GM12878 (cell line): ENCODE results near the gene ALB. TPM values are rescaled to one million over a fixed set of nuclear protein-coding genes. Genes with fewer than 3 reads are reported as not detected.

ENCODE experiments used
- ATAC-seq: fragments of 200-7000 bp; cut with Tn5 transposase; 3 replicates; pipeline ENCODE4 v1.9.1; 2020; ENCODE audit warnings: mild to moderate bottlenecking, moderate library complexity
- BruUV-seq: library from RNA; stranded (reverse); fragments of 400-500 nt; replicated peaks from 2 replicates; lab custom pipeline; 2021; lab: Mats Ljungman, UMichigan
- CTCF ChIA-PET: fragments of 300-600 bp; sonication (Branson Sonifier 250); formaldehyde crosslinking; extraction: SDS; loops from one replicate; lab custom pipeline; 2021; ENCODE audit warnings: inconsistent platforms; lab: Yijun Ruan, JAX
- POLR2A ChIA-PET: fragments of 350-600 bp; formaldehyde crosslinking; extraction: SDS; loops from one replicate; lab custom pipeline; 2021; ENCODE audit warnings: inconsistent platforms; lab: Charles Lee
- RAD21 ChIA-PET: fragments of 300-600 bp; sonication (Branson Sonifier 250); formaldehyde crosslinking; loops from one replicate; lab custom pipeline; 2023; ENCODE audit warnings: antibody characterized with exemption; ENCODE audit not compliant: unreplicated experiment; lab: Charles Lee
- SMC1A ChIA-PET: fragments of 300-600 bp; sonication (Branson Sonifier 250); formaldehyde crosslinking; loops from one replicate; lab custom pipeline; 2023; ENCODE audit not compliant: unreplicated experiment, uncharacterized antibody; lab: Charles Lee
- DNase-seq: peaks from one replicate; pipeline ENCODE4 v3.0.0-alpha.2; 2011; ENCODE audit warnings: low read depth, low spot score
- FAIRE-seq: peaks from 3 replicates; lab custom pipeline; 2011; peaks lifted over from hg19 to GRCh38; lab: Jason Lieb, UNC
- H2AFZ ChIP-seq: 2 replicates; pipeline ENCODE4 v1.6.0; 2011; ENCODE audit warnings: low read depth, low read length, control low read depth; ENCODE audit not compliant: control insufficient read depth
- H3K27ac ChIP-seq: 2 replicates; pipeline ENCODE4 v1.5.1; 2011; ENCODE audit warnings: control low read depth; ENCODE audit not compliant: control insufficient read depth, insufficient read depth
- H3K27me3 ChIP-seq, 2 experiments: replicated peaks in 1 of 2; 2 replicates each; pipeline versions ENCODE4 v1.6.0 to v1.6.1; 2011; ENCODE audit warnings: low read length in 1 of 2; ENCODE audit not compliant: control insufficient read depth in 2 of 2, insufficient read depth in 2 of 2
- H3K36me3 ChIP-seq, 2 experiments: 2 replicates each; pipeline ENCODE4 v1.5.1; 2011; ENCODE audit warnings: low read length in 1 of 2; ENCODE audit not compliant: control insufficient read depth in 2 of 2, insufficient read depth in 2 of 2
- H3K4me1 ChIP-seq: 2 replicates; pipeline ENCODE4 v1.6.1; 2011; ENCODE audit warnings: mild to moderate bottlenecking, low read length, moderate library complexity, mixed read lengths; ENCODE audit not compliant: control insufficient read depth, insufficient read depth
- H3K4me2 ChIP-seq: 2 replicates; pipeline ENCODE4 v1.6.0; 2011; ENCODE audit warnings: control low read depth; ENCODE audit not compliant: control insufficient read depth, insufficient read depth
- H3K4me3 ChIP-seq: fragments of 200-600 bp; sonication (generic); 2 replicates; pipeline ENCODE4 v1.5.1; 2016
- H3K79me2 ChIP-seq: 2 replicates; pipeline ENCODE4 v1.6.0; 2011; ENCODE audit warnings: low read length; ENCODE audit not compliant: control insufficient read depth, insufficient read depth
- H3K9ac ChIP-seq: 2 replicates; pipeline ENCODE4 v1.8.0; 2011; ENCODE audit warnings: low read length, control low read depth, mixed read lengths; ENCODE audit not compliant: control insufficient read depth, insufficient read depth
- H3K9me3 ChIP-seq: replicated peaks from 3 replicates; pipeline ENCODE4 v1.5.1; 2011; ENCODE audit warnings: mild to moderate bottlenecking, low read length; ENCODE audit not compliant: control insufficient read depth, insufficient read depth
- H4K20me1 ChIP-seq: 2 replicates; pipeline ENCODE4 v1.6.0; 2011; ENCODE audit not compliant: control insufficient read depth, insufficient read depth
- ATF2 ChIP-seq: IDR thresholded peaks from 2 replicates; pipeline ENCODE4 v1.6.1; 2012; ENCODE audit warnings: low read length, inconsistent platforms
- BCLAF1 ChIP-seq: fragments of 450-650 bp; IDR thresholded peaks from 2 replicates; pipeline ENCODE4 v1.6.1; 2017; ENCODE audit warnings: antibody characterized with exemption, mild to moderate bottlenecking, moderate library complexity
- DPF2 ChIP-seq: fragments of 450-650 bp; IDR thresholded peaks from 2 replicates; pipeline ENCODE4 v1.6.1; 2017; ENCODE audit warnings: mild to moderate bottlenecking
- GABPA ChIP-seq: IDR thresholded peaks from 2 replicates; pipeline ENCODE4 v1.6.1; 2014; ENCODE audit warnings: antibody characterized with exemption, low read depth, mild to moderate bottlenecking, inconsistent platforms
- HSF1 ChIP-seq: fragments of 150-350 bp; IDR thresholded peaks from 2 replicates; pipeline ENCODE4 v1.6.1; 2014; ENCODE audit warnings: mild to moderate bottlenecking, low read depth, low read length
- RUNX3 ChIP-seq: IDR thresholded peaks from 2 replicates; pipeline ENCODE4 v1.6.1; 2012; ENCODE audit warnings: low read length, inconsistent platforms
- TCF7 ChIP-seq: IDR thresholded peaks from 2 replicates; pipeline ENCODE4 v1.6.1; 2014; ENCODE audit warnings: antibody characterized with exemption, borderline replicate concordance
- WRNIP1 ChIP-seq: IDR thresholded peaks from 2 replicates; pipeline ENCODE4 v1.6.1; 2011; ENCODE audit warnings: low read depth, low read length, improper control_type of control experiment, borderline replicate concordance
- ZBTB4 ChIP-seq: fragments of 450-650 bp; formaldehyde crosslinking; IDR thresholded peaks from 2 replicates; pipeline ENCODE4 v1.4.0; 2022; ENCODE audit warnings: mild to moderate bottlenecking, moderate library complexity
- WGBS: methylation state at CpG from one replicate; pipeline ENCODE4 v1.1.6; 2016; ENCODE audit warnings: low lambda C conversion rate; ENCODE audit not compliant: insufficient replicate concordance, insufficient coverage; ENCODE audit errors: missing lambda C conversion rate; 5-methylcytosine and 5-hydroxymethylcytosine counted together
- in situ Hi-C: fragments of 300-500 bp; cut with MboI; formaldehyde crosslinking; loops from 9 replicates; pipeline ENCODE4 v1.14.3; 2018; ENCODE audit warnings: mixed read lengths
- intact Hi-C: fragments of 100-400 bp; cut with micrococcal nuclease; formaldehyde crosslinking; loops from one replicate; pipeline ENCODE4 v1.14.2; 2022; ENCODE audit not compliant: unreplicated experiment
- polyA plus RNA-seq, 11 experiments: library from polyadenylated mRNA; depleted of rRNA in 4 of 11; unstranded in 6 of 11; stranded (reverse) in 5 of 11; fragments of >200 nt; fragmentation: Nextera tagmentation in 4 of 11; fragmentation: Illumina TruSeq in 1 of 11; extraction: Ambion mirVana in 4 of 11; extraction: Trizol in 1 of 11; gene quantifications; 1 replicate in 1 of 11; 2 replicates in 10 of 11; pipeline versions ENCODE4 v1.2.1 to v1.2.3, GENCODE V29; 2011 to 2016; ENCODE audit warnings: inconsistent platforms in 2 of 11, missing spikeins in 2 of 11, low read depth in 1 of 11
- total RNA-seq, 4 experiments: library from RNA; depleted of rRNA in 3 of 4; stranded (reverse); fragments of >200 nt in 3 of 4; fragmentation: Illumina TruSeq in 1 of 4; extraction: Trizol in 1 of 4; gene quantifications; 2 replicates each; pipeline versions ENCODE4 v1.2.1 to v1.2.3, GENCODE V29; 2013 to 2021

The ALB gene
- total and polyA plus RNA-seq, 10 of the 15 experiments (the other 5 are each of a cell fraction or from before 2014, with no cell fraction given), result 0.05 to 29.0 TPM; not detected in 8

GRCh38 chr4:73409012-73409862 is 5.2 kb downstream of the ALB start (continued):
- no peak for TF ChIP-seq GABPA
- TF ChIP-seq DPF2, result no peak
- no peak for TF ChIP-seq WRNIP1
- no peak for TF ChIP-seq HSF1
- TF ChIP-seq BCLAF1, result no peak

GRCh38 chr4:73409978-73410548 is 6.0 kb downstream of the ALB start:
- H3K9me3 ChIP-seq, result no peaks in the 10 kb centered on the region
- no peak overlapping the region for H3K4me3 ChIP-seq
- CTCF ChIA-PET, result interaction anchor here (1.5 kb wide), 1 partner anchor 36 kb away, joined by 6 read pairs; no protein-coding TSS in a partner anchor
- H3K4me1 ChIP-seq, result no peaks in the 10 kb centered on the region
- 24% methylated on average over 8 of the region's 8 CpGs for WGBS
- no peaks in the 10 kb centered on the region for H3K36me3 ChIP-seq
- SMC1A ChIA-PET, result no interaction called here
- H3K27me3 ChIP-seq, result peaks cover 0 to 3% of the 10 kb centered on the region in 2 experiments; a peak in 1 of 4 replicates
- ATAC-seq, result no peak
- H2AFZ ChIP-seq, result no peak overlapping the region
- in situ Hi-C loops, result no loop called here
- FAIRE-seq, result no peak
- DNase-seq, result no peak
- no peak overlapping the region for H3K27ac ChIP-seq
- H4K20me1 ChIP-seq, result no peaks in the 10 kb centered on the region
- intact Hi-C loops, result no loop called here
- RAD21 ChIA-PET, result no interaction called here
- H3K79me2 ChIP-seq, result no peaks in the 10 kb centered on the region
- POLR2A ChIA-PET, result no interaction called here
- H3K4me2 ChIP-seq, result no peak overlapping the region
- H3K9ac ChIP-seq, result no peak overlapping the region
- BruUV-seq, result no TSS peak
- TF ChIP-seq RUNX3 (no peak), ZBTB4 (CRISPR knock-in tag) (no peak), TCF7 (no peak), ATF2 (no peak)
